Measurements from ENCODE around the gene UCK2. TPM values are rescaled to one million over a fixed set of nuclear protein-coding genes. Genes with fewer than 3 reads are reported as not detected.

The UCK2 gene
- total RNA-seq, 1 donor from 2014 or later, result 103 TPM

DNA sequence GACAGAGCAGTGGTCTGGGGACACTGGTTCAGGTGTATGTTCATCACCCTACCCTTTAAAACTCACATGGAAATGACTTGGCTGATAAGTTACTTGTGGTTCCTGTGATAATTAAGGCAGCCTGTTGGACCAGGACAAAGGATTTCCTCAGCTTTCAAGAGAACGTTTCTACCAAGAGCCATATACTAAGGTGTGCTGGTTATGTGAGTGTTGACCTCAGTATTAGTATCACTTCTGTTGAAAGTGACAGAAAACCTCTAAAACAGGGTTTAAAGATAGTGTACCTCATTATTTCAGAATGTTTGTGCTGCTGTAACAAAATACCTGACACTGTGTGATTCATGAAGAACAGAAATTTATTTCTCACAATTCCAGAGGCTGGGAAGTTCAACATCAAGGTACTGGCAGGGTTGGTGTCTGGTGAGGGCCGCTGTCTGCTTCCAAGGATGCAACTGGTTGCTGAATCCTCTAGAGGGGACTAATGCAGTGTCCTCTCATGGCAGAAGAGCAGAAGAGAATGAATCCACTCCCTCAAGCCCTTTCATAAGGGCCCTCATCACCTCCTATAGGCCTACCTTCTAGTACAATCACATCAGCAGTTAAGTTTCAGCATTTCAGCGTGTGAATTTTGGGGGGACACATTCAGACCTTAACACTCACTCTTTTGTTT, 54.9 kb downstream of the UCK2 start:
- DNase-seq, result no peak

DNA sequence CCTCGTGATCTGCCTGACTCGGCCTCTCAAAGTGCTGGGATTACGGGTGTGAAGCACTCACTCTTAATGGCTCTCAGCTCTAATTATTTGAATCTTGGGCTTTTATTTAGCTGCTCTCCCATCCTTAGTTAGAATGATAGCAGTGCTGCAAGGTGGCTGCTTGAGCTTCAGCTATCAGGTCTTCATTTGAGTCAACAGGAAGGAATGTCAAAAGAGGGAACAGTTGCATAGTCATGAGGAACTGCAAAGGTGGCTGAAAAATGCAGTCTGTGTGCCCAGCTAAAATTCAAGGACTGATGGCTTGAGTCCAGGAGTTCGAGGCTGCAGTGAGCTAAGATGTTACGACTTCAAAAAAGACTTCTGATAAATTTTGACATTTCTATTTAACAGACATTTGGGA, 55.6 kb downstream of the UCK2 start:
- DNase-seq, result no peak

DNA sequence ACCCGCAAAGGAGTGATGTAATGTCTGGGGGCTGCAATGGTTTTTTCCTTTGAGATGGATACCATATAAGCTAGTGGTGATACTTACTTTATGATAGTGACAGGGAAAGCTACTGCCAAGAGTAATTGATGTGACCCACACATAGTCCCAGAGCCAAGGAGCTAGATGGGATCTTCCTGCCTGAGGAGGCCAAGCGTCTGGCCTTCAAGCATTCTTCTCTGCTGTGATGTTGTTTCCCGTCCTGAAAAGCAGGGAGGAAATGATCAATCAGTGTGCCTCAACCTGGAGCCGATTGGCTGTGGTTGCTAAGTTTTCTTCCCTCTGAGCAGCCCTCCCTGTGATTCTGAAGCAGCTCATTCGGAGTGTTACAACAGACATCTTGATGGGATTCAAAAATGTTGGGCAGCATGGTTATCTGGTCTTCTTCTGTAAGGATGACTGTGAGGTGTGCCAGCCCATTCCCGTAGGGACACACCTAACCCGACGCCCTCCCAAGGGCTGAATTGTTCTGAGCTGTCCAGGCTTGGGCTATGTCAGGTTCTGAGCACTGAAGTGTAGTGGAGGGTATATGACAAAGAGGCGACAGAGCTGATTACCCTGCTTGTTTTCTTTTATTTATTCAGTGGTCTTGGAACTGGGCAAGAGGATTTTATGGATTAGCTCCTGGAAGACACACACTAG, 56.7 kb downstream of the UCK2 start:
- no peak for DNase-seq

DNA sequence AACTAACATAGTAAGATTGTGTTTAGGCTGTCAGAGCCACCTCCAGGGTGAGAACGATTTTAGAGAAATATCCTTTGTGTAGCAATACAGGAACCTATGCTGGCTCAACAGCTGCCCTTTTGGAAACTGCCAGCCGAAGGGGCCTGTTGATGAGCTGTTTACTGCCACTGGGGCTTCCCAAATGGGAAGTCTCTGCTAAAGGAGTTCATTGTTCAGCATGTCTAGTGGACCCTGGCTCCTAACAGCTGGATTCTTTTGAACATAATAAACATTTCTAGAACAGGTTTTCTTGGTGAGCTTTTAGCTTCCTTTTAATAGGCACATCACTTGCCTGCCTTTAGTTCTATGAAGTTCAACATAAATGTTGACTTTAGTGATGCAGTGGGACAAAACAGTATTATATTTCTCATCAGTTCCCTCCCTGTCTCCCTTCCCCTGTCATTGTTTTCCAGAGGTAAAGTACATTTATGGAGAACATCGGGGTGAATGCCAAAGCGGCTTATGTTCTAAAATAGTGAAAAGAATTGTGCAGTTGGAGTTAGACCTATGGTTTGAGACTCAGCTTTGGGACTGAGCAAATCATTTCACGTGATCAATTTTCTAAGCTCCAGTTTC, 57.4 kb downstream of the UCK2 start:
- DNase-seq, result no peak

DNA sequence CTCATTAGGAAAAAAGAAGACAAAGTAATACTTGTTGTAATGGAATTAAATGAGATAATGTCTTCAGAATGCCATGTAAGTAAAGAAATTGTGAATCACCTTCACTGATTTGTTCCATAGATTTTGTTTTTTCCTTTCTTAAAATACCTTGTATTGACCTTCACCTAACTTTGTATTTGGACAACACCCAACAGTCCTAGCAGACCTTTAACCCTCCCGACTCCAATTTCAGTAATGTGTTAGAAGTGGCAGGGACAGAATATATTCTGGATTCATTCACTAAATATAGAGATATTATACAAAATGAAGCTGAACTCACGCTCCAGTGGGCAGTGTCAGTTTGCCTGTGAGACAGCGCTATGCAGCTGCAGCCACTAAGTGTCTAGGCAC, 57.9 kb downstream of the UCK2 start:
- no peak for DNase-seq

DNA sequence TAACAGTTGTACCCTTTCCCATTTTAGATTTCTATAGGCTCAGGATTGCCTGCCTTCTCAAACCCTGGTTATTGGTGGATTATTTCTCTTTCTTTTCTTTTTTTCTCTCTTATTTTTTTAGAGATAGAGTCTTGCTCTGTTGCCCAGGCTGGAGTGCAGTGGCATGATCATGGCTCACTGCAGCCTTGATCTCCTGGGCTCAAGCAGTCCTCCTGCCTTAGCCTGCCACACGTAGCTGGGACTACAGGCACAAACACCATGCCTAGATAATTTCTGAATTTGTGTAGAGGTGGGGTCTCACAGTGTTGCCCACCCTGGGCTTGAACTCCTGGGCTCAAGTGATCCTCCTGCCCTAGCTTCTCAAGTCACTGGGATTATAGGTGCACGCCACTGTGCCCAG, 58.8 kb downstream of the UCK2 start:
- DNase-seq, result no peak

DNA sequence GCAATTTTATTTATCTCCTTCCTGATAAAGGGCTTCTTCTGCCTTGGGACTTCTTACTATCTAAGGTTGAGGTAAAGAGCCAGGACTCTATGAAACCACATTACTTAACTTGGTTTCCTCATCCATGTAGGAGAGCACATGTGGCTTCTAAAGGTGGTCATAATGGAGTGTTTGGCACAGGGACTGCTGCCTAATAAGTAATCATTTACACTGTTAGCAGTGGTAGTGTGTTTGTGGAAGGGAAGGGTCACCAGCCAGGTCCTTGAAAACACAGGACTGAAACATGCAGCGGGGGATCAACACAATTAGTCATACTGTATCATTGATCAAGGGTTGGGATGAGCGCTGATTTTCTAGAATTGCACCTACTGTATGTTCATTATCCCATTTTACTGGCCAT, 59.6 kb downstream of the UCK2 start:
- no peak for DNase-seq

DNA sequence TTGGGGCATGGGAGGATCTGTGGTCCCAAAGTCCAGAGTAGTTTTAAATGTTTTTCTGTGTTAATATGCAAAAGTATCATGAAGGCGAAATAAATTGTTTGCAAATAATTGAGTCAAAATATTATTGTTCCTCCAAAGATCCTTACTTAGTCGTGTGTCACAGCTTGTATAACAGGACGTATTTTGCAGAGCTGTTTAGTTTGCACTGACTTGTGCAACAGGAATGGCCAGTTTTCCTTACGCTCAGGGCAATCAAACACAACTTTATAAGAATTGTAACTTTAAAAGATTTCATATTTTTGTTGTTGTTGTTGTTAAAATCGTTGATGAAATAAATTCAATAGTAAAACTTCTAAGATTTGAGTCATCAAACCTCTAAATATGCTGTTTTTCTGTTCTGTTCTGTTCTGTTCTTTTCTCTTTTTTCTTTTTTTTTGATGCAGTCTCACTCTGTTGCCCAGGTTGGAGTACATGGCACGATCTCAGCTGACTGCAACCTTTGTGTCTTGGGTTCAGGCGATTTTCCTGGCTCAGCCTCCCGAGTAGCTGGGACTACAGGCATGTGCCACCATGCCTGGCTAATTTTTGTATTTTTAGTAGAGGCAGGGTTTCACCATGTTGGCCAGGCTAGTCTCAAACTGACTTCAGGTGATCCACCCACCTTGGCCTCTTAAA, 60.6 kb downstream of the UCK2 start:
- no peak for DNase-seq

DNA sequence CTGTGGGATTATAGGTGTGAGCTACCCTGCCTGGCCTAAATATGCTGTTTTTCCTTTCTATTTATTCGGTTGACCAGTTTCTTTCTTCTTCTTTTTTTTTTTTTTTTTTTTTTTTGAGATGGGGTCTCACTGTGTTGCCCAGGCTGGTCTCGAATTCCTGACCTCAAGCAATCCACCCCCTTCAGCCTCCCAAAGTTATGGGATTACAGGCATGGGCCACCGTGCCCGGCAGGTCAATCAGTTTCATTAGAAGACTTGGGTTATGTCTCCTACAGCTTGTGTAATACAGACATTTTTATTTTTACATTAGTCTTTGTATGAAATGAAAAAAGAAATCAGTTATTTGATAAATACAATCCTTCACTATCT, 61.1 kb downstream of the UCK2 start:
- DNase-seq, result no peak

DNA sequence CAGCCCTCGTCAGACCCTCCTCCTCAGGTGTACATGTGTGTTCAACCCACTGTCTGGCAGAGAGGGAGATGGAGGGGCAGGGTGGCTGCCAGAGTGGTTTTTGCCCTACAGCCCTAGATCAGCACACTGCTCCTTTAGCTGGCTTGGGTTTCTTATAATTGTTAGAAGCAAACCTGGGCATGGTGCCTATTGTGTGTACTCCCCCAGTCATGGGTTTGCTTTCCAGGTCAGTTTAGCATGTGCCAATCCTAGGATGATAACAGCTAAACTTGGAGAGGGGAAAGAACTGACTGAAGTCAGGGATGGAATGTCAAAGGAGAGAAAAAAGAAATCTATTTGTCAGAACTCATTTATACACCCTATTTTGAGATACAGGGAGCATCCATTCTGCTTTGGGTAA, 63.3 kb downstream of the UCK2 start:
- no peak for DNase-seq

DNA sequence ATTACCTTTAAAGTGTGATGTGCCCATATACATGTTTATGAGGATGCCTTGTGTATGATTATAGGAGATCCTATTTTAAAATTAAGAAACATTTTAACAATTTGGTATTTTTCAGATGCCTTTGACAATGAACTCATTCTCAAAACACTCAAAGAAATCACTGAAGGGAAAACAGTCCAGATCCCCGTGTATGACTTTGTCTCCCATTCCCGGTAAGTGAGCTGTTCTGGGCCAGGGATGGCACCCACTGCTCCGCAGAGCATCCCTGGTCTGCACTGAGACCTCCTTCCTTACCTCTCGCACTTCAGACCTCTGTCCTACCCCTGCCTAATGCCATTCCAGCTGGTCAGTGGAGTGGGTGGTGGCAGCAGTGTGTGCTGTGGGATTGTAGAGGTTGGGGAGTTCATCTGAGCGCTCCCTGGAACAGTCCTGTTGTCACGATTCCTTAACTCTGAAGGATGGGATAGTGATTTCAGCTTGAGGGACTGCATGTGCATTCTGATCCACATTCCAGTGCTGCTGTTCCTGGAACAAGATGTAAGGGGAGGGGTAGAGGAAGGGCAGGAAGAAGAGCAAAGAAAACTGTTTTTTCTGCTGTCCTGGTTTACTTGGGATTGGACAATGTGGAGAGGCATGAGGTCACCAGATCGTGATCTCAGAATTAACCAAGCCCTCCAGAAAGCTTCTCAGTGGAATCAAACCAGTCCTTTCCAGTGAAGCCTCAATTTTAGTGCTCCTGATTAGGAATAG, 63.9 kb downstream of the UCK2 start:
- DNase-seq, result no peak

DNA sequence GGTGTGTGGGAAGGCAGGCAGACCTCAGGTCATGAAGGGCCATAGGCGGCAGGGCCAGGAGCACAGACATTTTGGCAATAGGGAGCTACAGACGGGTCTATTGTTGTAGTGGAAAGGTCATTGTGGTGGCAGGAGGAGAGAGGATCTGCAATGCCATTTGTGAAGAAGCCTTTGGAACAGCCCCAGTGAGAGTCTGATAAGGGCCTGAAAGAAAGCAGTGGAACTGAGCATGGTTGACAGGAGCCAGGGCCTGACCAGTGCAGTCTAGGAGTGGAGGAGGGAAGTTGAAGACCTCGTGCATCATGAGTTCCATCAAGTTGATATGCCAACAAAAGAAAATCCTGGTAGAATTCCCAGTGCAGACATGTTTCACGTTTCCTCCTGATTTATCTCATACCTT, 65.5 kb downstream of the UCK2 start:
- no peak for DNase-seq

DNA sequence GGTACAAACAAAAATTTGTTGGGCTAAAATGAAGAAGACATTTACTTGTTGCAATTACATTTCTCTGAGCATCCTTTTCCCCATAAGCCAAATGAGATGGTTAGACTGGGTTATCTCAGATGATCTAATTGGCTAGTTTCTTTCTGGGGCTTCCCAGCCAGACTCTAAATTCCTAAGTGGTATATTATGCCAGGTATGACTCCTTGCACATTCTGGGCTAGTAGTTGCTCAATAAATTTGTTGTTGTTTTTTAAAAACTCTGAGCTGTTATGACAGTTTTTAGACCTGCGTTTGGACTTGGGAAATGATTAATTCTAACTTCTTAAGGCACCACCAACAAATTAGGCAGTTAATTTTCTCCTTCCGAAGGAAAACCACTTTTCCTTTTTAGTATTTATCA, 66.1 kb downstream of the UCK2 start:
- no peak for DNase-seq

DNA sequence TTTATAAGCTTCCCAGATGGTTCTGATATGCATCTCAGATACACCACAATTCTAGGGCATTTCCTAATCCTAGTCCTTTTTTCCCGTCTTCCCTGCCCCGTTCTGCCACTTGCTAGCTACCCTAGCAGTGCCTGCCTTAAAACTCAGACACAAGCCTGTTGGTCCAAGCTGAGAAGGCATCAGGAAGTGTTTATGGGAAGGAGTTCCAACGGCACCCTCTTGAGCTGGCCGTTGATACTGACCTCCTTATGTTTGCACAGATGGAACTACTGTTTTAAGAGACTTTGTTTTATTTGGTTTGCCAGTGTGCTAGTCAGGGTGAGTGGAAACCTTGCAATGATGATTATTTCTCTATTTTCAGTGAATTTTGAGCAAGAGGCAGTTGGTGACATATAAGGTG, 67.2 kb downstream of the UCK2 start:
- DNase-seq, result no peak

DNA sequence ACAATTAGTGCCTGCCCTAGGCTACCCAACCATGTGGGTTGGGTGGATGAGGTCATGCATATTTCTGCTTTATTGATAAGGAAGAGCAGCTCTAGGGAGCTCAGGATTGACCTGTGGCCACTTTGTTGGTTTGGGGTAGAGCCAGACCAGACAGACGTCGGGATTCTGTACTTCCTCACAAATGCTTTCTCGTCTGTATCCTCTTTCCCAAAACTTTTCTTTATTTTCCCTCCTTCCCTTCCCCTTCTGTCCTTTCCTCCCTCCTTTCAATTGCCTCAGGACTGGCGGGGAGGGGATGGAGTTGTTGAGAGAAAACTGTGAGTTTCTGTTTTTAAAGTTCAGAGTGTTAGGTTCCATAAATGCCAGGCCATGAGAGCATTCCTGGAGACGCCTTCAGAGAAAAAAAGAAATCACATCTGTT, 68.0 kb downstream of the UCK2 start:
- DNase-seq, result no peak

DNA sequence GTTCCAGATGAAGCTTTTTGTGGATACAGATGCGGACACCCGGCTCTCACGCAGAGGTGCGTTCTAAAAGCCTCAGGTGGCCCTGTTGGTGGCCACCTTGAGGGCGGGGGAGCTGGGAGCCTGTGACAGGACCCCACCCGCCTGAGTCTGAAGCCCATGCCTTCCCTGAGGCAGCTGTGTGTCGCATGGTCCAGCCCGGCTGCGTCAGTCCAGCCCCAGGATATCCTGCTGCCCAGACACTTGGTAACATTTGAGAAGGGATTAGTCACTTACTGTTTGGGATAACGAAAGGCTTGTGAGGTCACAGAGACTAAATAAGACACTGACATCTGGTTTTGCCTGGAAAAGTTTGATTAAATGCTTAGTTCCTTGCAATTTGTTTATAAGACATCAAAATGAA, 68.9 kb downstream of the UCK2 start:
- DNase-seq, result no peak

DNA sequence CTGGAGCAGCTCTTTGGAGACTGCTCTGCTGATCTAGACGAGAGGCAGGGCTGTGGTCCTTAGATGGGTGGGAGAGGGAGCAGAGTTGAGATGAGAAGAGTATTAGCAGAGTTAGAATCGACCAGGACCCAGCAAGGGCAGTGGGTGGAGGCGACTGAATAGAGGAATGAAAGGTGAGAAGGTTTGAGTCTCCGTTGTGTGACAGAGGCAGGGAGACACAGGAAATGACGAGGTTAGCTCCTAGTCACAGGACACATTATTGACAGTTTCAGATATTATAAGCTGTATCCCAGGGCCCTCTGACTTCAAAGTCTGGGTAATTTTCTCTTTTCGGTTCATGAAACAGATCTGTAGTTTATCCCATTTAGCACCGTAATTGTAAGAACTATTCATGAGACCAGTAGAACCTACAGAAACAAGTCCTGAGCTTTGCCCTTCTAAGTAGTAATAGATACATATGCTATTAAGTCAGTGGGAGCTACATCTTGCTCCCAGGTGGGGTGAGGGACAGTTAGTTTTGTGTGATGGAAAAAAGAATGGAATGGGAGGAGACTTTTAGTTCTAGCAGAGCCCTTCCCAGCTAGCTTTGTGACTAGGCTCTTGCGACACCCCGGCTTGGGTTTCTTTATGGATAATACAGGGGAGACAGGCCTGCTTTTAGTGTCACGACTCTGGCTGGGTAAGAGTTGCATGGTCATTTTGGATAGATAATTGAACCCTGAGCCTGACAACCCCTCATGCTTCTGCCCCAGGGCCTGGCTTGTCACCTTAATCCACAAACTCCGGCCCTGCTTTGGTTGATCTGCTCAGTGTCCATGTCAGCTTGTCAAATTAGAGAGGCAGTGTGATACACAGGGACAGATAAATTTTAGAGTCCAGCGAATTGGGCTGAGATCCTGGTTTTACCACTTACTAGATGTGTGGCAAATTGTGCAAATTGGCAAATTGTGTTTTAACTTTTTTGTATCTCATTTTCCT, 70.2 kb downstream of the UCK2 start:
- DNase-seq, result no peak

DNA sequence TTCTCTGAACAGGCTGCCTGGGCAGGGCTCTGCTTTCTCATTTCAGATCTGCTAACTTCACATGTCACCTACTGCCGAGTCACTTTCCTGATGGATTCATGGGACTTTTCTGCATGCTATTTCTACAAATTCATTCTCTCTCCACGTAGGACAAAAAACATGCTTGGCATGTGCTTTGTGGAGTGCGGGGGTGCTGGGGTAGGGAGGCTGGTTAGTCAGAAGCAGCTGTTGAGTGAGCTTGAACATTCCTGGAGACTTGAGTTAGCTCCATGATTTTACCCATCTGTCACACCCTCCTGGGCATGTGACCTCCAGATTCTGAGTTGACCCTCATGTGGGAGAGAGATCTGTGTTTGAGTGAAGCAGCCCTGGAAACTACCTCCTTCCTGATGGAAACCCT, 71.4 kb downstream of the UCK2 start:
- no peak for DNase-seq

DNA sequence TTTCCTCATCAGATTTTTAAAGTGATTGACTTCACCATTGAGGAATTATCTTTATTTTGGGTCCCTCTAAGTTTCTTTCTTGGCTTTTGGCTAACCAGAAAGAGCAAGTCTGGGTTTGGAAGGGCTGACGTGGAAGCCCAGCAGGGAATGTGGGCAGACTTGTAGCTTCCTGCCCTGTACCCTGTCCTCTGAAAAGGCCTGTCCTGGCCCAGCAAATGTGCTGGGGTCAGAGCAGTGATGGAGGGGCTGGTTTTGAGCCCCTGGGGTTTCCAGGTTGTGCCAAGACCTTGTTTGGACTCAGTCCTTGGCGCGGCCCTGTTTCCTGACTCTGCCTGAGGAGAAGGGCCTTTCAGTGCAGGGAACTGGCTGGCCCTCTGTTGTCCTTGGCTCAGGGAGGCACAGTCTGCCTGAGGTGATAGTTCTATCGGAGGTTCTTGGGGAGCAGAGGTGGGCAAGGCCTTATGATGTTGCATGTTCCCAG, 72.1 kb downstream of the UCK2 start:
- DNase-seq, result no peak

DNA sequence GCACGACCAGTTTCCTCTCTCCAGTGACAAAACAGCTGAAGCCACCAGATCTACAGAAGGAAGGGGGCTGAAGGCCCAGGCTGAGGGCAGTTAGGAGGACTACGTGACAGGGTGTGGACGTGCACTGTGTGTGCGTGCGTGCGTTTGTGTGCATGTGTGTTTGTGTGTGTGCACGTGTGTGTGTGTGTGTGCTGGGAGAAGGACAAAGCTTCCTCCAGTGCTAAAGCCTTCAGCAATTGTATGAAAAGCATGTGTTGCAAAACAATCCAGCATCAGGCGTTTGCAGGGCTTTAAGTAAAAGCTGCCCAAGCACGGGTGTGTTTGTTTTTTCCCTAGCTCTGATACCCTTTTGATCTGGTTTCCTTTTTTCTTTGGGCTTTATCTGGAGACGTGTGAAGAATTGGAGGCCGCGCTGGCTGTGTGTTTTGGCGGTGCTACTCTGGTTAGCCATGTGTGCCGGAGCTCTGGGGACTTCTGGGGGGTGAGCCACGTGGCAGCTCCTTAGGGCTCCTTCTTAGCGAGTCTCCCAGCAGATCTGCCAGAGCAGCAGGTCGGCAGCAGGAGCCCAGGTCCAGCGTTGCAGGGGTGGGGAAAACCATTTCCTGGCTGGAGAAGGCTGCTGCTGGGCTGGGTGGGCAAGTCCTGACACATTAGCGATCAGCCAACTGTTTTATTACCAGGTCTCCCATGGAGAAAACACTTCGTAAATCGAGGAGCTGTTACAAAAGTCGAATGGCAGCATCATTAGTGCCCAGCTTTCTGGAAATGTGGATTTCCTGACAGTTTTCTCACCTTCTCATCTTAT, 73.4 kb downstream of the UCK2 start:
- DNase-seq, result no peak

DNA sequence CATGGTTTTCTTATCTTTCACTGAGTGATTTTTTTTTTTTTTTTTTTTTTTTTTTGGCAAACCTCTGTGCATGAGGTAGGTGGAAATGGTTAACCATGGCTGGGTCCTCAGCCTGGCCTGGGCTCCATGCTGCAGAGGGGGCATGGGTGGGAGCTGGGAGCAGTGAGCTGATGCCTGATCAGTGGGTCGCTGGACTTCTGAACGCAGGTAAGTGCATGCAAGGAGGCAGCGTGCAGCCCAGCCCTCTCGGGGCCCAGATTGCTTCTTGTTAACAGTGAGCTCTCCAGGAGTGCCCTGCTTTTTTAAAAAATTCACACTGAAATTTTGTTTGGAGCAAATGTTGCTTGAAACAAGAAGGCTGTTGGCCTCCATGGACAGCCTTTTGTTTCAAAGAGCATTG, 75.2 kb downstream of the UCK2 start:
- DNase-seq, result no peak
